PC-9 (cell line): Measurements from ENCODE around the gene ASPDH. TPM values are rescaled to one million over a fixed set of nuclear protein-coding genes. Genes with fewer than 3 reads are reported as not detected.

Source experiments
- BruUV-seq: library from RNA; stranded (reverse); fragments of 400-500 nt; replicated peaks from 2 replicates; lab custom pipeline; 2021; lab: Mats Ljungman, UMichigan
- CTCF ChIA-PET: fragments of 300-600 bp; sonication (Branson Sonifier 250); formaldehyde crosslinking; loops from one replicate; lab custom pipeline; 2022; ENCODE audit warnings: antibody characterized with exemption; lab: Charles Lee
- POLR2A ChIA-PET: fragments of 300-600 bp; sonication (Branson Sonifier 250); formaldehyde crosslinking; loops from one replicate; lab custom pipeline; 2022; ENCODE audit warnings: antibody characterized with exemption; ENCODE audit not compliant: unreplicated experiment; lab: Charles Lee
- DNase-seq, 2 experiments: peaks; one replicate each; pipeline versions ENCODE4 v3.0.0 to v3.0.0-alpha.2; 2015 to 2022; ENCODE audit warnings: mixed read lengths in 1 of 2
- H2AFZ ChIP-seq: fragments of 200-600 bp; sonication (generic); 2 replicates; pipeline ENCODE4 v1.8.1; 2017; ENCODE audit warnings: antibody characterized with exemption
- H3F3A ChIP-seq: fragments of 200-600 bp; sonication (generic); 2 replicates; pipeline ENCODE4 v1.8.1; 2017; ENCODE audit warnings: antibody characterized with exemption, mild to moderate bottlenecking, low read depth; ENCODE audit not compliant: insufficient read depth
- H3K27ac ChIP-seq: fragments of 200-600 bp; sonication (generic); 2 replicates; pipeline ENCODE4 v1.6.1; 2016; ENCODE audit warnings: mixed run types
- H3K27me3 ChIP-seq: fragments of 200-600 bp; sonication (generic); 2 replicates; pipeline ENCODE4 v1.6.1; 2016; ENCODE audit warnings: low read depth, mixed run types; ENCODE audit not compliant: insufficient read depth
- H3K36me3 ChIP-seq: fragments of 200-600 bp; sonication (generic); 2 replicates; pipeline ENCODE4 v1.6.1; 2016; ENCODE audit warnings: low read depth, mixed run types
- H3K4me1 ChIP-seq: fragments of 200-600 bp; sonication (generic); replicated peaks from 2 replicates; pipeline ENCODE4 v1.6.1; 2016; ENCODE audit warnings: mixed run types; ENCODE audit not compliant: insufficient read depth
- H3K4me2 ChIP-seq: fragments of 200-600 bp; sonication (generic); 2 replicates; pipeline ENCODE4 v1.6.1; 2017; ENCODE audit warnings: mixed run types
- H3K4me3 ChIP-seq: fragments of 200-600 bp; sonication (generic); 2 replicates; pipeline ENCODE4 v1.6.1; 2016; ENCODE audit warnings: mixed run types
- H3K79me2 ChIP-seq: fragments of 200-600 bp; sonication (generic); 2 replicates; pipeline ENCODE4 v1.6.1; 2017; ENCODE audit warnings: low read depth, mixed run types
- H3K9me2 ChIP-seq: fragments of 200-600 bp; sonication (generic); 2 replicates; pipeline ENCODE4 v1.8.1; 2017; ENCODE audit warnings: mild to moderate bottlenecking; ENCODE audit not compliant: insufficient read depth
- H3K9me3 ChIP-seq: fragments of 200-600 bp; sonication (generic); 2 replicates; pipeline ENCODE4 v1.8.1; 2016; ENCODE audit warnings: low read depth; ENCODE audit not compliant: insufficient read depth
- H4K20me1 ChIP-seq: fragments of 200-600 bp; sonication (generic); 2 replicates; pipeline ENCODE4 v1.8.1; 2017; ENCODE audit not compliant: insufficient read depth
- EZH2 ChIP-seq: fragments of 200-600 bp; sonication (generic); IDR thresholded peaks from 2 replicates; pipeline ENCODE4 v1.8.0; 2017; ENCODE audit warnings: antibody characterized with exemption, low read depth
- intact Hi-C: fragments of 100-400 bp; cut with micrococcal nuclease; formaldehyde crosslinking; loops from one replicate; pipeline ENCODE4 v1.10.0; 2022; ENCODE audit not compliant: unreplicated experiment
- total RNA-seq: library from RNA; stranded (reverse); gene quantifications from 2 replicates; pipeline ENCODE4 v1.2.3, GENCODE V29; 2021
- TF ChIP-seq, protein P1 (sequence below): fragments of 200-600 bp; sonication (generic); conservative IDR thresholded peaks from 2 replicates; pipeline ENCODE4 v1.6.1; 2017; ENCODE audit warnings: mixed run types, antibody characterized with exemption, mild to moderate bottlenecking, moderate library complexity

The ASPDH gene
- total RNA-seq, 1 experiment from 2014 or later, result not detected

DNA sequence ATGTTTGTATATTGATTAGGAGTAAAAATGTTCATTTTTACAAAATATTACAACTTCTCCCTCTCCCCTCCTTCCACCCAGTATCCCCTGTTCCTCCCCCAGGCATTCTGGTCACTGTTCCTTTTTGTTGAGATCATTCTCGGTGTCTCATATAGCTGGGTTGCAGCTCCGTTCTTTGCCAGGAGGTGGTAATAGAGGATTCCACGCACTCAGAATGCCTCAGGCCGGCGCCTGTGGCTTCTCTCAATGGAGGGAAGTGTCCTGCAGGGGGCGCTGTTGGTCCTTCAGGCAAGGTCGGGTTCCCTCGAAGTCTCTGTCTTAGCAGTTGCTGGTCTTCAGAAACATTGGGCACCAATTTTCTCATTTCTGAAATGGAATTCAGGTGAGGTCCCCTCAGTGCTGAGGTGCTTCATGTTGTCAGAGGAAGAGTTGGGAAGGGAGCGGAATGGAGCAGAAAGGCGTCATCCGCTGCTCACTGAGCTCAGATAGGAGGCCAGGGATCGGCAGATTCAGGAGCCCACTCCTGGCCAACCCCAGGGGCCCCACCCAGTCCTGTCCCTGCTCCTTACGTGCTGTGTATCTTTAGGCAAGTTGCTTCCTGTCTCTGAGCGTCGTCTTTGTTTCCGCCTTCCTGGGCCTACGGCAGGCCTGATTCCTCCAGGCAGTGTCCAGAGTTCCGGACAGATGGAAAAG lies 26.7 kb downstream of the ASPDH start:
- H3K4me2 ChIP-seq, result no peak overlapping the region
- H3K9me3 ChIP-seq, result peaks cover 15% of the 10 kb centered on the region
- intact Hi-C loops, result no loop called here
- H3K79me2 ChIP-seq, result no peaks in the 10 kb centered on the region
- BruUV-seq, result no TSS peak
- 0 out of 2 replicates have a peak, but pooled peaks cover 5% of the 10 kb centered on the region for H3K36me3 ChIP-seq
- H3K27ac ChIP-seq, result no peak overlapping the region
- POLR2A ChIA-PET, result interaction anchor here (0.6 kb wide), 1 partner anchor 19 kb away, joined by 4 read pairs; no protein-coding TSS in a partner anchor
- H2AFZ ChIP-seq, result no peak overlapping the region
- H3F3A ChIP-seq, result no peaks in the 10 kb centered on the region; the same call in 1 of the 2 replicates
- CTCF ChIA-PET, result no interaction called here
- no peak for TF ChIP-seq EZH2
- TF ChIP-seq, protein P1, sequence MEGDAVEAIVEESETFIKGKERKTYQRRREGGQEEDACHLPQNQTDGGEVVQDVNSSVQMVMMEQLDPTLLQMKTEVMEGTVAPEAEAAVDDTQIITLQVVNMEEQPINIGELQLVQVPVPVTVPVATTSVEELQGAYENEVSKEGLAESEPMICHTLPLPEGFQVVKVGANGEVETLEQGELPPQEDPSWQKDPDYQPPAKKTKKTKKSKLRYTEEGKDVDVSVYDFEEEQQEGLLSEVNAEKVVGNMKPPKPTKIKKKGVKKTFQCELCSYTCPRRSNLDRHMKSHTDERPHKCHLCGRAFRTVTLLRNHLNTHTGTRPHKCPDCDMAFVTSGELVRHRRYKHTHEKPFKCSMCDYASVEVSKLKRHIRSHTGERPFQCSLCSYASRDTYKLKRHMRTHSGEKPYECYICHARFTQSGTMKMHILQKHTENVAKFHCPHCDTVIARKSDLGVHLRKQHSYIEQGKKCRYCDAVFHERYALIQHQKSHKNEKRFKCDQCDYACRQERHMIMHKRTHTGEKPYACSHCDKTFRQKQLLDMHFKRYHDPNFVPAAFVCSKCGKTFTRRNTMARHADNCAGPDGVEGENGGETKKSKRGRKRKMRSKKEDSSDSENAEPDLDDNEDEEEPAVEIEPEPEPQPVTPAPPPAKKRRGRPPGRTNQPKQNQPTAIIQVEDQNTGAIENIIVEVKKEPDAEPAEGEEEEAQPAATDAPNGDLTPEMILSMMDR, result peak; percentile 80
- peak; percentile 20 to 48 for DNase-seq
- H3K4me3 ChIP-seq, result no peak overlapping the region
- H4K20me1 ChIP-seq, result no peaks in the 10 kb centered on the region
- no peaks in the 10 kb centered on the region for H3K9me2 ChIP-seq
- H3K27me3 ChIP-seq, result no peaks in the 10 kb centered on the region
- no peaks in the 10 kb centered on the region for H3K4me1 ChIP-seq

DNA sequence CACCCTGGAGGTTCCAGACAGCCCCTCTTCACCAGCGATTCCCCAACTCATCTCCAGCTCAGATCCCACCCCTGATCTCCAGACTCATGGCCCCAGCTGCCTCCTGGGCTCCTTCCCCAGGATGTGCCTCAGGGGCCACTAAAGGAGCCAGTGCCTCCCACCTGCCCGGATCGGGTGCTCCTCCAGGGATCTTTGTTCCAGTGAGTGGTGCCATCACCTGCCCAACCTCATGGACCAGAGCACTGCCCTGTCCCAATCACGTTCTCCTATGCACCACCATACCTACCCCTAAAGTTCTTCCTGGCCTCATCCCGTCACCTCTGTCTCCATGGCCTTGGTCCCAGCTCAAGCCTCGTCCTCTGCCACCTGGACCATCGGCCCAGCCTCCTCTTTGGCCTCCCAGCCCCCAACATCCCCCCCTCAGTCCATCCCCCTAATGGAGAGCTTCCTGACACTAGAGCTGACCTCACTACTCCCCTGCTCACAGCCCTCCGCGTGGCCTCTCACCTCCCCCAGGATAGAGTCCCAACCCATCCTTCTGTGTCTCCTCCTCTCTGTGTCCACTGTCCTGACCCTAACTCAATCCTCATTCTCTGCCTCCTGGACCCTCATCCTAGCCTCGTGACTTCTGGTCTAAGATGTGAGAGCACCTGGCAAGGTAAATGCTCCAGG lies 28.3 kb downstream of the ASPDH start:
- DNase-seq, result no peak
- Histone ChIP-seq H3K79me2 (no peaks in the 10 kb centered on the region), H2AFZ (no peak overlapping the region), H3K27ac (no peak overlapping the region), H3K36me3 (0 out of 2 replicates have a peak, but pooled peaks cover 5% of the 10 kb centered on the region), H3K27me3 (no peaks in the 10 kb centered on the region), H3K9me2 (no peaks in the 10 kb centered on the region), H3K4me1 (no peaks in the 10 kb centered on the region), H3K9me3 (peaks cover 15% of the 10 kb centered on the region), H3F3A (no peaks in the 10 kb centered on the region; the same call in 1 of the 2 replicates), H3K4me2 (no peak overlapping the region), H3K4me3 (no peak overlapping the region), H4K20me1 (no peaks in the 10 kb centered on the region)
- no TSS peak for BruUV-seq
- TF ChIP-seq, protein P1, result no peak
- TF ChIP-seq EZH2, result no peak
- POLR2A ChIA-PET, result no interaction called here
- intact Hi-C loops, result no loop called here
- CTCF ChIA-PET, result no interaction called here

- Histone ChIP-seq H4K20me1 (peaks cover 17% of the 10 kb centered on the region), H3F3A (no peaks in the 10 kb centered on the region; the same call in 1 of the 2 replicates), H3K79me2 (peaks cover 16% of the 10 kb centered on the region), H3K27me3 (no peaks in the 10 kb centered on the region), H3K36me3 (0 out of 2 replicates have a peak, but pooled peaks cover 5% of the 10 kb centered on the region), H3K4me2 (no peak overlapping the region), H2AFZ (no peak overlapping the region), H3K4me3 (no peak overlapping the region), H3K4me1 (0 out of 2 replicates have a peak, but pooled peaks cover under 1% of the 10 kb centered on the region), H3K9me3 (peaks cover 15% of the 10 kb centered on the region), H3K9me2 (no peaks in the 10 kb centered on the region), H3K27ac (no peak overlapping the region)
- TSS peak; percentile 37 for BruUV-seq
- TF ChIP-seq EZH2, result no peak
- TF ChIP-seq, protein P1, result no peak
- intact Hi-C loops, result no loop called here
- no peak for DNase-seq
- POLR2A ChIA-PET, result no interaction called here
- CTCF ChIA-PET, result no interaction called here
Measured at GRCh38 chr19:50482916-50483315, 30.8 kb downstream of the ASPDH start.
